ENCODE data around the gene PSMD1.
A peak's percentile ranks its signal among the peaks of the same experiment; 100 is the strongest.
"Not testable (repeated sequence)": the region's sequence is repeated elsewhere in the genome, so short reads cannot be mapped to it uniquely, and the experiment has no call there.

PSMD1 gene

GRCh38 chr2:231058761-231059550 lies 2.3 kb downstream of the PSMD1 start:
- no peak for DNase-seq

GRCh38 chr2:231059756-231060155 lies 3.1 kb downstream of the PSMD1 start:
- DNase-seq: no peak

GRCh38 chr2:231062776-231063175 lies 6.1 kb downstream of the PSMD1 start:
- no peak for DNase-seq

- DNase-seq: no peak
These were observed 6.7 kb downstream of the PSMD1 start for GRCh38 chr2:231063347-231063746.

GRCh38 chr2:231065966-231066365 lies 9.3 kb downstream of the PSMD1 start:
- DNase-seq: no peak

GRCh38 chr2:231067531-231067930 lies 10.9 kb downstream of the PSMD1 start:
- DNase-seq: not testable (repeated sequence)

GRCh38 chr2:231068525-231069222 lies 12.0 kb downstream of the PSMD1 start:
- no peak for DNase-seq

- DNase-seq: no peak
These were observed 12.8 kb downstream of the PSMD1 start for GRCh38 chr2:231069379-231070054.

GRCh38 chr2:231084565-231084964 lies 27.9 kb downstream of the PSMD1 start:
- no peak for DNase-seq

GRCh38 chr2:231088754-231089153 lies 32.1 kb downstream of the PSMD1 start:
- no peak for DNase-seq

- DNase-seq: no peak
These were observed 37.3 kb downstream of the PSMD1 start for GRCh38 chr2:231093933-231094332.

GRCh38 chr2:231094736-231095346 lies 38.2 kb downstream of the PSMD1 start:
- DNase-seq: no peak

GRCh38 chr2:231099918-231100317 lies 43.3 kb downstream of the PSMD1 start:
- DNase-seq: no peak

GRCh38 chr2:231100321-231100720 lies 43.7 kb downstream of the PSMD1 start:
- DNase-seq: not testable (repeated sequence)

- DNase-seq: no peak
These were observed 44.3 kb downstream of the PSMD1 start for GRCh38 chr2:231100990-231101389.

GRCh38 chr2:231102772-231103171 lies 46.1 kb downstream of the PSMD1 start:
- no peak for DNase-seq

GRCh38 chr2:231104115-231104713 lies 47.5 kb downstream of the PSMD1 start:
- peak; percentile 69 for DNase-seq

- DNase-seq: no peak
These were observed 53.9 kb downstream of the PSMD1 start for GRCh38 chr2:231110551-231110950.

- DNase-seq: no peak
These were observed 55.3 kb downstream of the PSMD1 start for GRCh38 chr2:231111987-231112386.

GRCh38 chr2:231113489-231113888 lies 56.8 kb downstream of the PSMD1 start:
- DNase-seq: no peak

GRCh38 chr2:231115651-231116050 lies 59.0 kb downstream of the PSMD1 start:
- DNase-seq: no peak

- DNase-seq: no peak
These were observed 60.5 kb downstream of the PSMD1 start for GRCh38 chr2:231117148-231117547.

Data from CD4-positive, alpha-beta T cell treated with Interleukin-17A for 1 hour (primary cell).